Measurements from ENCODE around the gene LIPM.
"Not testable (repeated sequence)": the region's sequence is repeated elsewhere in the genome, so short reads cannot be mapped to it uniquely, and the experiment has no call there.

LIPM gene

DNA sequence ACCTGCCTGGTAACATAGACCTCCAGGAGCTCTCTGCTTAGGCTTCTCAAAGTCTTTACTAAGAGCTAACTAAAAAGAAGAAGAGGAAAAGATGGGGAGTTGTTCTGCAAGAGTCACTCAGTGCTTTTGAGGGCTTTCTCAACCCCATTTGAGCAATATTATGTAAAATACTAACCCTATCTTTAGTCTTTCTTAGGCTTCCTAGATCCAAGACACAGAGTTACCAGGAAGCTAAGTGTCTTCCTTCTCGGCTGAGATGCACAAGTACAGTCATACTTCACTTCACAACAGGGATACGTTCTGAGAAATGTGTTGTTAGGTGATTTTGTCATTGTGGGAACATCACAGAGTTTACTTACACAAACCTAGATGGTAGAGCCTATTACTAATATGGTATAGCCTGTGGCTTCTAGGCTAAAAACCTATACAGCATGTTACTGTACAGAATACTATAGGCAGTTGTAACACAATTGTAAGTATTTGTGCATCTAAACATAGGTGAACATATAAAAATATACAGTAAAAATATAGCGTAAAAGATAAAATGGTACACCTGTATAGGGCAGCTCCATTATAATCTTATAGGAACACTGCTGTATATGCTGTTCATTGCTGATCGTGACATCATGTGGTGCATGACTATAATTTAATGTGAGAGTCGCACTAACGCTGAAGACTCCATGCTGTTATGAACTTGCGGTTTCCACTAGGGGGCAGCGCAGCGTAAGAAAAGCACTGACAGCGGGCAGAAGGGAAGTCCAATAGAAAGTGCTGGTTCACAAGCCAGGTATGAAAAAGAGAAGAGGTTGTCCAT, 32.8 kb downstream of the LIPM start:
- no peak overlapping the region for H3K4me3 ChIP-seq (ENCODE audit: low read depth, low read length)
- TF ChIP-seq, protein P1, sequence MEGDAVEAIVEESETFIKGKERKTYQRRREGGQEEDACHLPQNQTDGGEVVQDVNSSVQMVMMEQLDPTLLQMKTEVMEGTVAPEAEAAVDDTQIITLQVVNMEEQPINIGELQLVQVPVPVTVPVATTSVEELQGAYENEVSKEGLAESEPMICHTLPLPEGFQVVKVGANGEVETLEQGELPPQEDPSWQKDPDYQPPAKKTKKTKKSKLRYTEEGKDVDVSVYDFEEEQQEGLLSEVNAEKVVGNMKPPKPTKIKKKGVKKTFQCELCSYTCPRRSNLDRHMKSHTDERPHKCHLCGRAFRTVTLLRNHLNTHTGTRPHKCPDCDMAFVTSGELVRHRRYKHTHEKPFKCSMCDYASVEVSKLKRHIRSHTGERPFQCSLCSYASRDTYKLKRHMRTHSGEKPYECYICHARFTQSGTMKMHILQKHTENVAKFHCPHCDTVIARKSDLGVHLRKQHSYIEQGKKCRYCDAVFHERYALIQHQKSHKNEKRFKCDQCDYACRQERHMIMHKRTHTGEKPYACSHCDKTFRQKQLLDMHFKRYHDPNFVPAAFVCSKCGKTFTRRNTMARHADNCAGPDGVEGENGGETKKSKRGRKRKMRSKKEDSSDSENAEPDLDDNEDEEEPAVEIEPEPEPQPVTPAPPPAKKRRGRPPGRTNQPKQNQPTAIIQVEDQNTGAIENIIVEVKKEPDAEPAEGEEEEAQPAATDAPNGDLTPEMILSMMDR (IDR thresholded peaks at IDR 0.05; ENCODE audit: insufficient read depth, low read depth, low read length, missing control alignments) = peak; percentile 84
- DNase-seq (ENCODE audit: low read depth) = peak; percentile 93

DNA sequence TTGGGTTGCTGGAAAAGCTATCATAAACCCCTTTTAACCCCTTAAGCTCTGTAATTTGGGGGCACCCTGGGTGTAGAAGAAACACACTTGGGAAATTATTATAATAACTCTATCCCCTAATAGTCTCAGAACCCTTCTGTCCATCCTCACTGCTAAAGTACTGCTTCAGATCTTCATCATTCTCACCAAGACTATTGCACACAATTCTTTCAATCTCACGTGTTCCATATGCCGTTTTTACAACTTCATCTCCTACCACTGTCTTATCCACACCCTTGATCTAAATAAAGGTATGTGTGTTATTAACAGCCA, 33.3 kb downstream of the LIPM start:
- no peak overlapping the region for H3K4me3 ChIP-seq (ENCODE audit: low read depth, low read length)
- TF ChIP-seq, protein P1 (IDR thresholded peaks at IDR 0.05; ENCODE audit: insufficient read depth, low read depth, low read length, missing control alignments) = no peak
- DNase-seq (ENCODE audit: low read depth) = no peak

DNA sequence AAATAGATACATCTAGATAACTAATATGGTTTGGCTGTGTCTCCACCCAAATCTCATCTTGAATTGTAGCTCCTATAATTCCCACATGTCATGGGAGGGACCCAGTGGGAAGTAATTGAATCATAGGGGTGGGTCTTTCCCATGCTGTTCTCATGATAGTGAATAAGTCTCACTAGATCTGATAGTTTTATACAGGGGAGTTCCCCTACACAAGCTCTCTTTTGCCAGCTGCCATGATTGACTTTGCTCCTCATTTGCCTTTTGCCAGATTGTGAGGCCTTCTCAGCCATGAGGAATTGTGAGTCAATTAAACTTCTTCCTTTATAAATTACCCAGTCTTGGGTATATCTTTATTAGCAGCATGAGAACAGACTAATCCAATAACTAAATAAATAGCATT, 35.1 kb downstream of the LIPM start:
- H3K4me3 ChIP-seq (ENCODE audit: low read depth, low read length); DNase-seq (ENCODE audit: low read depth): not testable (repeated sequence)

DNA sequence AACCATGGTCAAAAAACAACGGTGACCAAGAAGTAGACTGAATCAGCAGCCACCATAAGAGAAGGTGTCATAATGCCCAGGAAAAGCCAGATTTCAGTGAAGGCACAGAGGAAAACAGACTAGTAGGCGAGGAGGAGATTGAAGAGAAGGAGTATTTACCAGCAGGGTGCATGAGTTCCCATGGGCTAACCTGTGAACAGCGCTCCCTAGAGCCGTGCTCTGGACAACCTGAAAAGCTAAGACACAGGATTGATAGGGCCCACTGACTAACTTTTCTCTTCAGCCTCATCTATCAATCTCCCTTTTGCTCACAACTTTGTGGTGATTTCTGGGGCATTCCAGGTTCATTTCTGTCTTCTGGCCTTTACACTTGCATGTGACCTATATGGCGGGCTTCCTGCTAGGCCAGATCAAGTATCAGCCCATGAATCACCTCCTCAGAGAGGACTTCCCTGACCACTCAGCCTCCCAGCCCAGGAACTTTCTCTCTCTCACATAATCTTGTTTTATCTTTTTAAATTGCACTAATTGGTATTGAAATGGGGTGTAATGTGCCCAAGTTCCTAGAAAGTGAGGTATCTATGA, 36.3 kb downstream of the LIPM start:
- no peak overlapping the region for H3K4me3 ChIP-seq (ENCODE audit: low read depth, low read length)
- DNase-seq (ENCODE audit: low read depth) = peak; percentile 34
- TF ChIP-seq, protein P1 (IDR thresholded peaks at IDR 0.05; ENCODE audit: insufficient read depth, low read depth, low read length, missing control alignments) = no peak

DNA sequence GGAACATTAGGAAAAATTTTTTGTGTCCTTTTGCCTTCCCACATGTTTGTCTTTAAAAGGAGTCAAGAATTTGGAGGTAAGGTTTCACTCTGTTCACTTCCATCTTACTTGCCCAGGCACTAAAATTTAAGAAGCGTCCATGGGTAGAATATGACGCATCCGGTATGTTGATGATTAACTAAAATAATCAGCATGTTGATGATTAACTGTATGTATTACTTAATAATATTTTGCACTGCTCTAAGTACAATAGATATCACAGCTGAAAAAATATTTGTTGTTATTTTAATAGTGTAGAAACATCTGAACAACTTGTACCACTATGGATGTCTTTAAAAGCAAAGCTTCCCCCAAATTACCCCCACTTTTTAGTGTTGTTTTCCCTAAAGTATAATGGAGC, 37.6 kb downstream of the LIPM start:
- no peak overlapping the region for H3K4me3 ChIP-seq (ENCODE audit: low read depth, low read length)
- TF ChIP-seq, protein P1 (IDR thresholded peaks at IDR 0.05; ENCODE audit: insufficient read depth, low read depth, low read length, missing control alignments) = no peak
- no peak for DNase-seq (ENCODE audit: low read depth)

DNA sequence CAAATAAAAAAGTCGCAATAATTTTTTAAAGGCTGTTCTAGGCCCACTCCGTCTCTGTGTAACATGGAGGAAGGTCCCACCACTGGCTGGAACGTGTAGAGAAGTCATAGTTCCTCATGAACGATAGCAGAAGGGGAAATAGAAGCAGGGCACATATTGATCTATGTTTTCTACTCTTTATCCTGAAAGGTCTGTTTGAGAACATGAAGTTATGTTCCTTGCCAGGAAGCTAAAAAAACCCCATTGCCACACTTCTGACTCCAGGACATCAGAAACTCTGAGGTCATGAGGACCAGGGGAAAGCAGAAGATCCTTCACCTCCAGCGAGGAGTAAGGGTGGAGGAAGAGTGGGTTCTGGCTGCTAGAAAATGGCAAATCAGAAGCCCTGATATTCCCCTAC, 38.4 kb downstream of the LIPM start:
- no peak for DNase-seq (ENCODE audit: low read depth)
- TF ChIP-seq, protein P1 (IDR thresholded peaks at IDR 0.05; ENCODE audit: insufficient read depth, low read depth, low read length, missing control alignments) = no peak
- H3K4me3 ChIP-seq (ENCODE audit: low read depth, low read length) = no peak overlapping the region

DNA sequence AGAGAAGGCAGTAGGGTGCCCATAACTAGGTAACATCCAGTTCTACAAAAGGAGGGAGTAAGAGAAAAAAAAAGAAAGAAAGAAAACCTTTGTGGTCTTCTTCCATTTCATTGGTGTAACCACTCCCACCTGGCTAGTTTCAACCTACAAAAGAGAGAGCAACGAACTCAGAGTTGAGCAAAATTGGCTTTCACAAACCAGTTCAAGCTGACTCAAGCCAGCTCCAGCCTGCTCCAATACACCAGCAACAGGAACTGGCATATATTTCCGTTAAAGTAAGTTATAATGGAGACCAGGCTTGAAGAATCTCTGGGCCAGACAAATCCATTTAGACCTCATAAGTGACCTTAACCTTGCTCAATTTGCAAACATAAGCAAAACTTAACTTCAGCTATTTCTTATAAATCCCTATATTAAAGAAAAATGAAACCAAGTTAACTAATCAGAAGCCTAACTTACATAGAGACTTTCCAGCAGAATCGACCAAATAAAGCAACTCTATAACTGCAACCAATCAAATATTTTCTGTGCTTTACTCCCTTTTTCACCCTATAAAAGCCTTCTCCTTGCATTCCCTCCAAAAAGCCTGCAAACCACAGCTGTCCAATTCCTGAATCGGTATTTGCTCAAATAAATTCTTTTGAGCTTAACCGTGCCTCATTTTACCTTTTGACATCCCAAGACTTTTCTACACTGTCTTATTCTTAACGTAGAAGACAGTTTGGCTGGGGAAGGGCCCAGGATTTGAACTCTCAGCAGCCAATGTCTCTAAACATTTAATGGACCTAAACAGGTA, 39.0 kb downstream of the LIPM start:
- H3K4me3 ChIP-seq (ENCODE audit: low read depth, low read length) = no peak overlapping the region
- peak; percentile 27 for DNase-seq (ENCODE audit: low read depth)
- TF ChIP-seq, protein P1 (IDR thresholded peaks at IDR 0.05; ENCODE audit: insufficient read depth, low read depth, low read length, missing control alignments) = no peak
